K562 (cell line): ENCODE data around the gene CADM2. TPM values are rescaled to one million over a fixed set of nuclear protein-coding genes. Genes with fewer than 3 reads are reported as not detected.
"Not testable (repeated sequence)": the region's sequence is repeated elsewhere in the genome, so short reads cannot be mapped to it uniquely, and the experiment has no call there.

Experiments used
- ATAC-seq: fragments of 200-7000 bp; cut with Tn5 transposase; 3 replicates; pipeline ENCODE4 v1.9.1; 2020; ENCODE audit warnings: moderate library complexity
- BruUV-seq: library from RNA; stranded (reverse); fragments of 400-500 nt; replicated peaks from 2 replicates; lab custom pipeline; 2021; lab: Mats Ljungman, UMichigan
- CTCF ChIA-PET: fragments of 300-600 bp; formaldehyde crosslinking; extraction: SDS; loops from one replicate; lab custom pipeline; 2021; ENCODE audit warnings: low intra/inter-chr PET ratio; lab: Yijun Ruan, JAX
- POLR2A ChIA-PET: fragments of 300-600, 350-650 bp; sonication (Branson Sonifier 250); formaldehyde crosslinking; extraction: SDS; loops from one replicate; lab custom pipeline; 2021; ENCODE audit warnings: antibody characterized with exemption, inconsistent platforms; lab: Yijun Ruan, JAX
- DNase-seq, 4 experiments: peaks; one replicate each; pipeline versions ENCODE4 v3.0.0 to v3.0.0-alpha.2; 2011 to 2018; ENCODE audit warnings: low spot score in 3 of 4, mixed read lengths in 3 of 4; ENCODE audit errors: extremely low read depth in 1 of 4
- FAIRE-seq: peaks from 2 replicates; lab custom pipeline; 2011; peaks lifted over from hg19 to GRCh38; lab: Jason Lieb, UNC
- H2AFZ ChIP-seq: 2 replicates; pipeline ENCODE4 v1.6.0; 2011; ENCODE audit warnings: low read depth, low read length, control low read depth, inconsistent platforms
- H3K27ac ChIP-seq: fragments of 200-600 bp; 3 replicates; pipeline ENCODE4 v1.8.0; 2011; ENCODE audit warnings: low read depth, mild to moderate bottlenecking, control low read depth, inconsistent platforms, low read length, moderate library complexity, mixed read lengths; ENCODE audit errors: extremely low read depth
- H3K27me3 ChIP-seq, 2 experiments: fragments of 300-600 bp in 1 of 2; 2 replicates in 1 of 2; 3 replicates in 1 of 2; pipeline versions ENCODE4 v1.6.0 to v1.8.0; 2011; ENCODE audit warnings: inconsistent platforms in 2 of 2, low read length in 2 of 2, mild to moderate bottlenecking in 1 of 2, mixed read lengths in 1 of 2, moderate library complexity in 1 of 2; ENCODE audit not compliant: control insufficient read depth in 2 of 2, insufficient read depth in 2 of 2
- H3K36me3 ChIP-seq: fragments of 300-600 bp; 3 replicates; pipeline ENCODE4 v1.8.0; 2011; ENCODE audit warnings: mild to moderate bottlenecking, low read length, inconsistent platforms; ENCODE audit not compliant: control insufficient read depth, insufficient read depth
- H3K4me1 ChIP-seq, 2 experiments: fragments of 200-600 bp in 1 of 2; replicated peaks in 1 of 2; 2 replicates in 1 of 2; 3 replicates in 1 of 2; pipeline versions ENCODE4 v1.5.1 to v1.8.0; 2011; ENCODE audit warnings: inconsistent platforms in 2 of 2, low read length in 2 of 2, mild to moderate bottlenecking in 1 of 2, mixed read lengths in 1 of 2, moderate library complexity in 1 of 2; ENCODE audit not compliant: control insufficient read depth in 2 of 2, insufficient read depth in 2 of 2
- H3K4me2 ChIP-seq: 2 replicates; pipeline ENCODE4 v1.6.1; 2011; ENCODE audit warnings: low read length, control low read depth, inconsistent platforms, mixed read lengths; ENCODE audit not compliant: insufficient read depth
- H3K4me3 ChIP-seq: fragments of 200-600 bp; sonication (generic), shearing (Covaris generic); 2 replicates; pipeline ENCODE4 v1.5.1; 2016; ENCODE audit warnings: control low read depth, inconsistent platforms
- H3K79me2 ChIP-seq: fragments of 200-600 bp; 3 replicates; pipeline ENCODE4 v1.8.0; 2011; ENCODE audit warnings: low read length, inconsistent platforms; ENCODE audit not compliant: control insufficient read depth, insufficient read depth
- H3K9ac ChIP-seq, 2 experiments: 2 replicates each; pipeline versions ENCODE4 v1.6.0 to v1.6.1; 2011; ENCODE audit warnings: low read depth in 2 of 2, low read length in 2 of 2, control low read depth in 1 of 2, inconsistent platforms in 1 of 2, mild to moderate bottlenecking in 1 of 2, mixed read lengths in 1 of 2; ENCODE audit not compliant: insufficient read depth in 1 of 2
- H3K9me1 ChIP-seq: one replicate; pipeline ENCODE4 v1.6.0; 2011; ENCODE audit warnings: inconsistent platforms, mild to moderate bottlenecking, low read length, moderate library complexity; ENCODE audit not compliant: control insufficient read depth, insufficient read depth
- H3K9me3 ChIP-seq: replicated peaks from 2 replicates; pipeline ENCODE4 v1.5.1; 2011; ENCODE audit warnings: low read depth, low read length, inconsistent platforms; ENCODE audit not compliant: control insufficient read depth, insufficient read depth
- H4K20me1 ChIP-seq: replicated peaks from 2 replicates; pipeline ENCODE4 v1.6.1; 2011; ENCODE audit warnings: low read length, inconsistent platforms, mixed read lengths; ENCODE audit not compliant: control insufficient read depth, insufficient read depth
- ZNF24 ChIP-seq: fragments of 450-650 bp; IDR thresholded peaks from 2 replicates; pipeline ENCODE4 v1.6.1; 2016
- ZNF76 ChIP-seq: fragments of 250-450 bp; sonication (Bioruptor Pico); IDR thresholded peaks from 2 replicates; pipeline ENCODE4 v1.4.0; 2020; ENCODE audit warnings: mild to moderate bottlenecking, moderate library complexity, borderline replicate concordance
- WGBS: fragments of 100-300 bp; shearing (Covaris generic); methylation state at CpG from one replicate; pipeline ENCODE4 v1.1.6; 2016; ENCODE audit warnings: low coverage, mixed read lengths; ENCODE audit not compliant: insufficient coverage; ENCODE audit errors: missing lambda C conversion rate; 5-methylcytosine and 5-hydroxymethylcytosine counted together
- in situ Hi-C: fragments of 300-500 bp; cut with MboI; formaldehyde crosslinking; loops from 4 replicates; pipeline ENCODE4 v1.15.0; 2018; ENCODE audit warnings: inconsistent platforms, mixed read lengths
- intact Hi-C: fragments of 100-400 bp; cut with micrococcal nuclease; formaldehyde crosslinking; loops from 2 replicates; pipeline ENCODE4 v1.14.2; 2022
- polyA plus RNA-seq, 8 experiments: library from polyadenylated mRNA; depleted of rRNA in 4 of 8; stranded (reverse) in 5 of 8; unstranded in 3 of 8; fragments of >200 nt; fragmentation: Nextera tagmentation in 2 of 8; fragmentation: Illumina TruSeq in 1 of 8; extraction: Ambion mirVana in 2 of 8; extraction: Trizol in 1 of 8; gene quantifications; 2 replicates each; pipeline versions ENCODE4 v1.2.1 to v1.2.3, GENCODE V29; 2011 to 2014; ENCODE audit warnings: inconsistent platforms in 1 of 8, missing spikeins in 1 of 8
- total RNA-seq, 7 experiments: library from RNA; depleted of rRNA in 6 of 7; stranded (reverse); fragments of >200 nt in 6 of 7; fragmentation: Illumina TruSeq in 2 of 7; extraction: Trizol in 2 of 7; gene quantifications; 2 replicates each; pipeline versions ENCODE4 v1.2.1 to v1.2.3, GENCODE V29; 2011 to 2021; ENCODE audit warnings: low replicate concordance in 1 of 7

Gene CADM2
- total and polyA plus RNA-seq, 9 of the 15 experiments (the other 6 are each of a cell fraction or from before 2014, with no cell fraction given), result 0.11 to 3.2 (median 0.95) TPM

- TF ChIP-seq ZNF76 (CRISPR knock-in tag), result no peak
- TF ChIP-seq, all 486 proteins: peak for 6
These were observed at the start of gene CADM2 (continued) for GRCh38 chr3:84958495-84959469.

DNA sequence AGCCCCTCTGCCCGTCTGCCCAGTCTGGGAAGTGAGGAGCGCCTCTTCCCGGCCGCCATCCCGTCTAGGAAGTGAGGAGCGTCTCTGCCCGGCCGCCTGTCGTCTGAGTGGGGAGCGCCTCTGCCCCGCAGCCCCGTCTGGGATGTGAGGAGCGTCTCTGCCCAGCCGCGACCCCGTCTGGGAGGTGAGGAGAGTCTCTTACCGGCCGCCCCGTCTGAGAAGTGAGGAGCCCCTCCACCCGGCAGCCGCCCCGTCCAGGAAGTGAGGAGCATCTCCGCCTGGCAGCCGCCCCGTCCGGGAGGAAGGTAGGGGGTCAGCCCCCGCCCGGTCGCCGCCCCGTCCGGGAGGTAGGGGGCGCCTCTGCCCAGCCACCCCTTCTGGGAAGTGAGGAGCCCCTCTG lies 40.2 kb upstream of the CADM2 start:
- H3K79me2 ChIP-seq, ATAC-seq, DNase-seq, H3K36me3 ChIP-seq, H3K4me1 ChIP-seq, H3K27me3 ChIP-seq, H4K20me1 ChIP-seq, H3K9me1 ChIP-seq, H3K4me3 ChIP-seq, H3K27ac ChIP-seq, BruUV-seq, FAIRE-seq, CTCF ChIA-PET, H2AFZ ChIP-seq, H3K4me2 ChIP-seq, intact Hi-C loops, POLR2A ChIA-PET, H3K9me3 ChIP-seq, in situ Hi-C loops, H3K9ac ChIP-seq: not testable (repeated sequence)
- WGBS, result 0% methylated on average over 4 of the region's 33 CpGs

- CTCF ChIA-PET, result no interaction called here
- Histone ChIP-seq H3K9ac (no peak overlapping the region), H3K4me1 (no peaks in the 10 kb centered on the region), H3K4me2 (no peak overlapping the region), H3K27me3 (no peaks in the 10 kb centered on the region)
- no peak for FAIRE-seq
- no peak for TF ChIP-seq ZNF24
- TF ChIP-seq, all 486 proteins: peak for 0
- intact Hi-C loops, result no loop called here
- in situ Hi-C loops, result no loop called here
- Histone ChIP-seq H3K9me3 (no peaks in the 10 kb centered on the region), H4K20me1 (no peaks in the 10 kb centered on the region), H3K79me2 (no peaks in the 10 kb centered on the region), H3K9me1 (no peaks in the 10 kb centered on the region), H2AFZ (no peak overlapping the region), H3K4me3 (no peak overlapping the region), H3K27ac (no peak overlapping the region), H3K36me3 (no peaks in the 10 kb centered on the region)
- WGBS, result 3% methylated on average over 3 of the region's 3 CpGs
- ATAC-seq, result no peak
- BruUV-seq, result no TSS peak
- no peak for DNase-seq
- POLR2A ChIA-PET, result no interaction called here
These were observed 36.1 kb upstream of the CADM2 start for GRCh38 chr3:84922682-84923081.
